Stimulated activated CD8-positive, alpha-beta memory T cell treated with anti-CD3 and anti-CD28 coated beads, Interleukin-15, amount 100 ng/mL, for 1 hour (primary cell): ENCODE results near the gene NHLRC3.
"Not testable (repeated sequence)": the region's sequence is repeated elsewhere in the genome, so short reads cannot be mapped to it uniquely, and the experiment has no call there.

ENCODE experiments used
- DNase-seq: peaks from one replicate; pipeline ENCODE4 v3.0.0-alpha.2; 2020; ENCODE audit warnings: low read depth

NHLRC3 gene

DNA sequence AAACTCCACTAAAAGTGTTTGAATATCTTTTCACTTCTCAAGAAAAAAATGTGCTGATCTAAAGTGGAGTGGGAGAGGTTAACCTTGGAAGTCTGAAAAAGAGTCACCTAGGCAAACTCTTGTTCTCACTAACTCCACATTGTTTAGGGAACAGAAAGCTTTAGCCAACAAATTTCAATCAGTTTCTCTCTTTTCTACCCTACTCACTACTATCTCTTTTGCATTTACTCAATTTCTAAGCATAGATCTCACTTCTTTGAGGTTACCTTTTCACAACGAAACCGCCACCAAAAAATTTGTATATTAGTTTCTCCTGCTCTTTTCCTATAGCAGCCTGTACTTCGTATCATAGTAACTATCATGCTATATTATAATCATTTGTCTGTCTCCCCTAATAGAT, 6.3 kb downstream of the NHLRC3 start:
- no peak for DNase-seq

DNA sequence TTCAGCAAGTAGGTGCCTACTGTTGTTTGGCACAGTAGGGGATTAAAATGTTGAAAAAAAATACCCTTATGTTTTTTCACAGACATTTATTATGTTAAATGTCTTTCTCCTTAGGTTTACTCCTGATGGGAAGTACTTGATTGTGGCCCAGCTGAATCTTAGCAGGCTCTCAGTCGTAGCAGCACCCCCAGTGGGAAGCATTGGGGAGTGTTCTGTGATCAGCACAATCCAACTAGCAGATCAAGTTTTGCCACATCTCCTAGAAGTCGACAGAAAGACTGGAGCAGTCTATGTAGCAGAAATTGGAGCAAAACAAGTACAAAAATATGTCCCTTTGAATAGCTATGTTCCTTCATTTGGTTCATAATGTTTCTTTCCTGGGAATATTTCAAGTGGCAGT, 9.3 kb downstream of the NHLRC3 start:
- DNase-seq: no peak

DNA sequence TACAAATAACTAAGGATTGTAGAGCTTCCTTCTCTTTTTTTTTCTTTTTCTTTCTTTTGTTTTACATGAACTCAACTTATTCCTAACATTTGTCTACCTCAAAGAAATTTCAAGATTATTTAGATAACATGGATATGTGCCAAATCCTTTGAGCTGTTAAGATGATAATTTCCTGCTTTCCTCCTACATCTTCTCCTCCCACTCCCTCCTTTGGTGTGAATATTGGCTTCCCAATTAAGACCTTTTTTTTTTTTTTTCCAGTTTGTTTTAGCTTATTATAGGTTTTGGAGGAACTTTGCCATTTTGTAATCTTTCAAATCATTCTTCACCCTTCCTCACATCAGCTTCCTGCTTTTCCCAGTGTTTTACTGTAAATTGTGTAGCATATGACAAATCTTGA, 10.6 kb downstream of the NHLRC3 start:
- no peak for DNase-seq

DNA sequence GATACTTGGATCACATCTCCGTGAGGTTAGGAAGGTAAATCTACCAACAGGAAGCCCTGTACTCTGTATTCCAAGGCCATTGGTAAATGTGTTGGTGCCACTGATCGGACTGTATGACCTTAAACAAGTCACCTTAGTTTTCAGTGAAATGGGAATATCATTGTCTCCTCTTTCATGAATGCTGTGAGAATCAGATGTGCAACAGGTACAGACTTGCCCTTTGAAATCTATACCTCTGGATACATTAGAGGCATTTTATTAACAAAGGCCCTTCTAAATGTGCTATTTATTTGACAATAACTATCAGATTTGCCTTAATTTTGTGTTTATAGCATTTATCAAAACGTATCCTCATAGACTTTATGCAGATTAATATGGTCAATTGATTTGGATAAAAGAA, 11.0 kb downstream of the NHLRC3 start:
- DNase-seq: no peak

DNA sequence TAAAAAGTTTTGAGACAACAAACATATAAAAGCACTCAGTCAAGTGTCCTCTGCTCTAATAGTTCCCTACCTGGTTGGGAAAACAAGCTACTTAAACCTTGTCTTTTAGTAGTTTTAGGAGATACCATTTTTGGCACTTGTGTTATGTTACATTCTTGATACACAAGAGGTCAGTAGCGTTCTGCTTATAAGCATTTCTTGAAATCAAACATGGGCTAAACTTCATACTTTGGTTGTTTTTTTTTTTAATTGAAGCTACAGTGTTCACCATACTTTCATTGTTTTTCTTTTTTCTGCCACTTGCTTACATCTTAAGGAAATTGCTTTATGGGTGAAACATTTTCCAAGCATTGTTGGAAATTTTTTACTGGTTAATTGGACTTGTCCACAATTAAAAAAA, 12.9 kb downstream of the NHLRC3 start:
- DNase-seq: no peak

DNA sequence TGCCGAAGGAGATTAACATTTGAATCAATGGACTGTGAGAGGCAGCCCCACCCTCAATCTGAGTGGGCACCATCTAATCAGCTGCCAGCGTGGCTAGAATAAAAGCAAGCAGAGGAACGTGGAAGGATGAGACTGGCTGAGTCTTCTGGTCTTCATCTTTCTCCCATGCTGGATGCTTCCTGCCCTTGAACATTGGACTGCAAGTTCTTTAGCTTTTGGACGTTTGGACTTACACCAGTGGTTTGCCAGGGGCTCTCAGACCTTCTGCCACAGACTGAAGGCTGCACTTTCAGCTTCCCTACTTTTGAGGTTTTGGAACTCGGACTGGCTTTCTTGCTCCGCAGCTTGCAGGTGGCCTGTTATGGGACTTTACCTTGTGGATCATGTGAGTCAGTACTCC, 14.7 kb downstream of the NHLRC3 start:
- DNase-seq: no peak

DNA sequence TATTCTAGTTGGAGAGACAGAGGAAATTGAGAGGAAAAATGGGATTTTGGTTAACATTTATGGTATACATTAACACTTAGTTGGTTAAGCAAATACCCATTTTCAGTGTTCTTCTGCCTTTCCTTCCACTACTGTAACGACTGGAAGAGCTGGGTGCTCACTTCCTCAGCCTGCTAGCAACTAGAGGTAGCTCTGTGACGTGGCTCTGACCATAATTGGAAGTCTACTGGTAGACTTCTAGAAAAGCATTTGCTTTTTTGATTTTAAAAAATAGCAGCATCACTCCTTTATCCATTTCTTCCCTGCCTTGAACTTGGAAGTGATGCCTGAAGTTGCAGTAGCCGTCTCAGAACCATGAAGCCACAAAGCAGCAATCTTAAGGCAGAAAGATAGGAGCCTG, 15.9 kb downstream of the NHLRC3 start:
- DNase-seq: no peak

DNA sequence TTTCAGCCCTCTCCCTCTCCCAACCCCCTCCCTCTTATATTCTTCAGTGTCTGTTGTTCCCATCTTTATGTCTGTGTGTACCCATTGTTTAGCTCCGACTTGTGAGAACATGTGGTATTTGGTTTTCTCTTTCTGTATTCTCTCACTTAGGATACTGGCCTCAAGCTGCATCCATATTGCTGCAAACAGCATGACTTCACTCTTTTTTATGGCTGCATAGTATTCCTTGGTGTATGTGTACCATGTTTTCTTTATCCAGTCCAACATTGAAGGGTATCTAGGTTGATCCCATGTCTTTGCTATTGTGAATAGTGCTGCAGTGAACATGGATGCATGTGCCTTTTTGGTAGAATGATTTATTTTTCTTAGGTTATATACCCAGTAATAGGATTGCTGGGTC, 17.8 kb downstream of the NHLRC3 start:
- DNase-seq: no peak

DNA sequence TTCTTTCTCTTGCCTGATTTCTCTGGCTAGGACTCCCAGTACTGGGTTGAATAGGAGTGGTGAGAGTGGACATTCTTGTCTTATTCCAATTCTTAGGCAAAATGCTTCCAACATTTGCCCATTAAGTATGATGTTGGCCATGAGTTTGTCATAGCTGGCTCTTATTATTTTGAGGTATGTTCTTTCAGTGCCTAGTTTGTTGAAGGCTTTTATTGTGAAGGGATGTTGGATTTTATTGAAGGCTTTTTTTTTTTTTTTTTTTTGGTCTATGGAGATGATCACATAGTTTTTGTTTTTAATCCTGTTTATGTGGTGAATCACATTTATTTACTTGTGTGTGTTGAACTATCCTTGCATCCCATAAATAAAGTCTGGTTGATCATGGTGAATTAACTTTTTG, 19.8 kb downstream of the NHLRC3 start:
- DNase-seq: no peak

DNA sequence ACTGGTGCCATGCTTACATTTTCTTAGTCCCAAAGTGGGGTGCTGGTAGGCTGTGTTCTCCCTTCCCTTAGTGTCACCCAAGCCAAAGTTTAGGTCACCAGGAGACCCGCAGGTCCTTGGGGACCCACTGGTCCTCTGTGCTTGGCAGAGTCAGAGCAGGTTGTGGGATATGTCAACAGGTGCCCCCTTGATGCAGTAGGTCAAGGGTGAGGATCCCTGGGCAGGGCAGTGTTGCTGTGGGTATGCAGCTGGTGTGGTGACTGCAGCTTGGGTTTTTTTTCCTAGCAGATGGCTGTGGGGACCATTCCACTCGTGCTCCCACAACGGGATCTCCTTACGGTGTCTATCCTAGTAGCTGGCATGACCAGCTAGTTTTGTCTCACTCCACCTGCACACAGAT, 23.7 kb downstream of the NHLRC3 start:
- no peak for DNase-seq

DNA sequence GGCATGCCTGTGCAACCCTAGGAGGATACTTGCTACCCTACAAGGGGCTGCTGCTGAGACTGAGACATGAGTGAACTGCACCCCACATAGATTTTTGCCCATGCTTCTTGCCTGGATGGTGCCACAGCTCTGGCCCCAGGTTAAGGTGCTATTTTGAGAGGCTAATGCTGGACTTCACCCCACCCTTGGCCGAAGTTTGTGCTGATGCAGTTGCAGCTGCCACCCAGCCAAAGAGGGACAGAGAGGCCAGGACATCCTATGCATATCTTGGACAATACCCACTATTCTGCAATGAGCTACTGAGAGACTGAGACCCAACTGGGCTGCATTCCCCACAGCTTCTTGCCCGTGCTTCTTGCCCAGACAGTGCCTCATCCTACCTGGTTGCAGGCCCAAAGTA, 34.6 kb downstream of the NHLRC3 start:
- no peak for DNase-seq

DNA sequence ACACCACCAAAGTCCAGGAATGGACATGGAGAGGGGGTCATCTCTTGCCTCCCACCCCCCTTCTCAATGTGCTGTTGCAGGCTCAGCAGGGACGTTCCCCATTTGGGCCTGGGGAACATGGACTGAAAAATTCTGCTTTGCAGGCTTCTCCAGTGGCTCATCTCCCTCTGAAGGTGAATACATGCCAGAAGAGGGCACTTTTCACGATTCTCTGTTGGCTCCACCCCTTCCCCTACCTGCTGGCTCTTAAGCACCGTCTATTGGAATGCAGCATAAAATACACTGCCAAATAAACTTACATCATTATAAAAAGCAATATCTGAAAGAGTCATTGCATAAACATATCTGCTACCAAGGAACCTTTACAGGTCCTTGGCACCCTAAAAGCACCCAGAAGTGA, 35.7 kb downstream of the NHLRC3 start:
- DNase-seq: no peak

DNA sequence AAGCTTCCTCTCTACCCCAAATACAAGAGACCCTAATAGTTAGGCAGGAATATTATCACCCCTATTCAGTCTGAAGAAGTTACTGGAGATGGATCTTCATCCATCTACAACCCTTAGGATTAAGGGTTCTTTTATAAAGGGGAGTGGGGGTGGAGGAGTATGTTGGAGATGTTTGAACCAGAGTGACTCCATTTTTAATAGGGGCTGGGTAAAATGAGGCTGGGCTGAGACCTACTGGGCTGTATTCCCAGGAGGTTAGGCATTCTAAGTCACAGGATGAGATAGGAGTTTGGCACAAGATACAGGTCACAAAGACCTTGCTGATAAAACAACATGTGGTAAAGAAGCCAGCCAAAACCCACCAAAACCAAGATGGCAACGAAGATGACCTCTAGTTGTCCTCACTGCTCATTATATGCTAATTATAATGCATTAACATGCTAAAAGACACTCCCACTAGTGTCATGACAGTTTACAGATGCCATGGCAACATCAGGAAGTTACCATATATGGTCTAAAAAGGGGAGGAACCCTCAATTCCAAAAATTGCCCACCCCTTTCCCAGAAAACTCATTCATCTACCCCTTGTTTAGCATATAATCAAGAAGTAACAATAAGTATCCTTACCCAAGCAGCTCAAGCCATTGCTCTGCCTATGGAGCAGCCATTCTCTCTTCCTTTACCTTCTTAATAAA, 48.1 kb downstream of the NHLRC3 start:
- not testable (repeated sequence) for DNase-seq

DNA sequence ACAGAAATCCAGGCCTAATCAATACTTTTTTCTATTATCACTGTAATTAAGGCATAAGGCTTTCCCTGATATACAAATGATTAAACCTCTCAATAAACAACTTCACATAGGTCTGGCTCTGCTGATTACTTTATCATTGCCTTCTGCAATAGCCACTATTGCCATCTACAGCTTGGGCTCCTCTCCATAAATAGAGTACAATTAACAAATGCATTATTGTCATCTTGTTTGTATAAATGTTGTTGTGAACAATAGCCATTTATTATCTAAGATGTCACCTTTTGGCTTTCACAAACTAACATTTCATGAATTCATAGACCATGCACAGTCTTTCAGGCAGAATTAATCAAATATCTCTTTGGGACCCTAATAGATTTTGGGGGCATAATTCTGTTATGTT, 53.3 kb downstream of the NHLRC3 start:
- DNase-seq: no peak

DNA sequence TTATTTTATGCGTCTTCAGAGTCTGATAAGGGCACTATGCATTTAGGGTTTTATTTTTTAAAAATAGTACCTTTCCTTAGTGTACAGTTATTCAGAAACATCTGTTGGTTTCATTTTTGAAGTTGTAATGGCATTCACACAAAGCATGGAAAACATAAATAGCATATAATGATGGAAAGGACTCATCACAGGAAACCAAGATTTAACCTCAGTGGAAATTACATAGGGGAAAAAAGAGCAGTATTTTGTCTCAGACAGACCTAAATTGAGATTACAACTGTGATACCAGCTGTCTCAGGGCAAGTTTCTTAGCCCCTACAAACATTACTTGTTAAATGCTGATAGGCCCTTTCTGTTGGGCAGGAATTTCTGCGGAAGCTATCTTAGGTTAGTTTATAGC, 57.2 kb downstream of the NHLRC3 start:
- DNase-seq: no peak

DNA sequence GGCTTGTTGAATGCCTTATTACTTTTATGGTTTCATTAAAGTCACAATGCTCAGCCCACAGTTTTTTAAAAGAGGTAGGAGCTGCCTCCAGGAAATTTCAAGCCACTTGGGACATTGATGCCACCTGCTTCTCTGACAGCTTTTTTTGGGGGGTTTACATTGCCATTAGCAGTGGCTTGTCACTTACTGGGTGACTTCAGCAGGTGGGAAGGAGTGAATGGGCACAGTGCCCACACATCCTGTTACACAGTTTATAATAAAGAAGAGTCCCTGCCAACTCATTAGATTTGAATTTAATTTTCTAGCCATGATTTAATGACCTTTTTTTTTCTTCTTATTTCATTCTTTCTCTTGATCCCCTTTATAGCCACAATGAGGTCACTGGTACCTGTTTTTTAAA, 61.0 kb downstream of the NHLRC3 start:
- no peak for DNase-seq
